IMR-90 (cell line): ENCODE measurements around the gene DDA1.

ENCODE experiments used
- BHLHE40 ChIP-seq: fragments of 150-350 bp; IDR thresholded peaks from 2 replicates; pipeline ENCODE4 v1.6.1; 2016; ENCODE audit warnings: mild to moderate bottlenecking, low read depth, low read length
- CEBPB ChIP-seq: IDR thresholded peaks from 2 replicates; pipeline ENCODE4 v1.6.1; 2012; ENCODE audit warnings: low read depth, low read length, improper control_type of control experiment
- FOS ChIP-seq: fragments of 150-350 bp; IDR thresholded peaks from 2 replicates; pipeline ENCODE4 v1.6.1; 2016; ENCODE audit warnings: low read depth, low read length
- MAFK ChIP-seq: IDR thresholded peaks from 2 replicates; pipeline ENCODE4 v1.6.1; 2012; ENCODE audit warnings: low read depth, low read length, improper control_type of control experiment
- MAZ ChIP-seq: IDR thresholded peaks from 2 replicates; pipeline ENCODE4 v1.6.1; 2012; ENCODE audit warnings: low read depth, mild to moderate bottlenecking, low read length, improper control_type of control experiment, moderate library complexity, borderline replicate concordance
- MXI1 ChIP-seq: IDR thresholded peaks from 2 replicates; pipeline ENCODE4 v1.6.1; 2012; ENCODE audit warnings: low read depth, mild to moderate bottlenecking, low read length, moderate library complexity, borderline replicate concordance
- POLR2A ChIP-seq: IDR thresholded peaks from 2 replicates; pipeline ENCODE4 v1.6.1; 2012; ENCODE audit warnings: mild to moderate bottlenecking, low read depth, low read length
- TF ChIP-seq, protein P1 (sequence below): fragments of 150-350 bp; IDR thresholded peaks from 2 replicates; pipeline ENCODE4 v1.6.1; 2017; ENCODE audit warnings: mild to moderate bottlenecking, antibody characterized with exemption, low read length, low read depth
- TF ChIP-seq, protein P2 (sequence below): conservative IDR thresholded peaks from 2 replicates; pipeline ENCODE4 v1.5.1; 2012; ENCODE audit warnings: mild to moderate bottlenecking, low read depth, low read length, improper control_type of control experiment

GRCh38 chr19:17337675-17338432 is 28.5 kb downstream of the DDA1 start:
- TF ChIP-seq, protein P1, sequence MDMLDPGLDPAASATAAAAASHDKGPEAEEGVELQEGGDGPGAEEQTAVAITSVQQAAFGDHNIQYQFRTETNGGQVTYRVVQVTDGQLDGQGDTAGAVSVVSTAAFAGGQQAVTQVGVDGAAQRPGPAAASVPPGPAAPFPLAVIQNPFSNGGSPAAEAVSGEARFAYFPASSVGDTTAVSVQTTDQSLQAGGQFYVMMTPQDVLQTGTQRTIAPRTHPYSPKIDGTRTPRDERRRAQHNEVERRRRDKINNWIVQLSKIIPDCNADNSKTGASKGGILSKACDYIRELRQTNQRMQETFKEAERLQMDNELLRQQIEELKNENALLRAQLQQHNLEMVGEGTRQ, result no peak
- no peak for TF ChIP-seq MAFK
- TF ChIP-seq, protein P2, sequence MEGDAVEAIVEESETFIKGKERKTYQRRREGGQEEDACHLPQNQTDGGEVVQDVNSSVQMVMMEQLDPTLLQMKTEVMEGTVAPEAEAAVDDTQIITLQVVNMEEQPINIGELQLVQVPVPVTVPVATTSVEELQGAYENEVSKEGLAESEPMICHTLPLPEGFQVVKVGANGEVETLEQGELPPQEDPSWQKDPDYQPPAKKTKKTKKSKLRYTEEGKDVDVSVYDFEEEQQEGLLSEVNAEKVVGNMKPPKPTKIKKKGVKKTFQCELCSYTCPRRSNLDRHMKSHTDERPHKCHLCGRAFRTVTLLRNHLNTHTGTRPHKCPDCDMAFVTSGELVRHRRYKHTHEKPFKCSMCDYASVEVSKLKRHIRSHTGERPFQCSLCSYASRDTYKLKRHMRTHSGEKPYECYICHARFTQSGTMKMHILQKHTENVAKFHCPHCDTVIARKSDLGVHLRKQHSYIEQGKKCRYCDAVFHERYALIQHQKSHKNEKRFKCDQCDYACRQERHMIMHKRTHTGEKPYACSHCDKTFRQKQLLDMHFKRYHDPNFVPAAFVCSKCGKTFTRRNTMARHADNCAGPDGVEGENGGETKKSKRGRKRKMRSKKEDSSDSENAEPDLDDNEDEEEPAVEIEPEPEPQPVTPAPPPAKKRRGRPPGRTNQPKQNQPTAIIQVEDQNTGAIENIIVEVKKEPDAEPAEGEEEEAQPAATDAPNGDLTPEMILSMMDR, result no peak
- TF ChIP-seq MXI1, result no peak
- TF ChIP-seq FOS, result no peak
- TF ChIP-seq POLR2A, result no peak
- no peak for TF ChIP-seq MAZ
- no peak for TF ChIP-seq BHLHE40
- no peak for TF ChIP-seq CEBPB
